Measurements from ENCODE around the gene AR. TPM values are rescaled to one million over a fixed set of nuclear protein-coding genes. Genes with fewer than 3 reads are reported as not detected.

AR gene
- total and polyA plus RNA-seq, 2 of the 8 experiments (the other 6 are each of a cell fraction or from before 2014, with no cell fraction given), result 7.1 to 10.7 TPM

DNA sequence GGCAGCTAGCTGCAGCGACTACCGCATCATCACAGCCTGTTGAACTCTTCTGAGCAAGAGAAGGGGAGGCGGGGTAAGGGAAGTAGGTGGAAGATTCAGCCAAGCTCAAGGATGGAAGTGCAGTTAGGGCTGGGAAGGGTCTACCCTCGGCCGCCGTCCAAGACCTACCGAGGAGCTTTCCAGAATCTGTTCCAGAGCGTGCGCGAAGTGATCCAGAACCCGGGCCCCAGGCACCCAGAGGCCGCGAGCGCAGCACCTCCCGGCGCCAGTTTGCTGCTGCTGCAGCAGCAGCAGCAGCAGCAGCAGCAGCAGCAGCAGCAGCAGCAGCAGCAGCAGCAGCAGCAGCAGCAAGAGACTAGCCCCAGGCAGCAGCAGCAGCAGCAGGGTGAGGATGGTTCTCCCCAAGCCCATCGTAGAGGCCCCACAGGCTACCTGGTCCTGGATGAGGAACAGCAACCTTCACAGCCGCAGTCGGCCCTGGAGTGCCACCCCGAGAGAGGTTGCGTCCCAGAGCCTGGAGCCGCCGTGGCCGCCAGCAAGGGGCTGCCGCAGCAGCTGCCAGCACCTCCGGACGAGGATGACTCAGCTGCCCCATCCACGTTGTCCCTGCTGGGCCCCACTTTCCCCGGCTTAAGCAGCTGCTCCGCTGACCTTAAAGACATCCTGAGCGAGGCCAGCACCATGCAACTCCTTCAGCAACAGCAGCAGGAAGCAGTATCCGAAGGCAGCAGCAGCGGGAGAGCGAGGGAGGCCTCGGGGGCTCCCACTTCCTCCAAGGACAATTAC lies 1.4 kb downstream of the AR start:
- Histone ChIP-seq H3K27ac (ENCODE audit: low read depth, low read length) (no peak overlapping the region), H3K4me1 (replicated peaks in 1 of 4; ENCODE audit: control insufficient read depth in 3 of 4, insufficient read depth in 4 of 4, low read length in 3 of 4) (peaks cover 0 to 7% (median 2%) of the 10 kb centered on the region in 4 experiments; a peak in 2 of 7 replicates), H4K5ac (ENCODE audit: insufficient read length, low read depth, low read length) (no peak overlapping the region), H2BK12ac (ENCODE audit: low read depth, low read length) (no peak overlapping the region), H2BK20ac (ENCODE audit: low read length) (no peak overlapping the region), H2AFZ (ENCODE audit: low read length) (no peak overlapping the region), H3K4ac (replicated peaks; ENCODE audit: insufficient read length, low read depth, low read length) (no peak overlapping the region), H2BK15ac (ENCODE audit: low read length) (no peak overlapping the region), H4K20me1 (replicated peaks in 1 of 2; ENCODE audit: control insufficient read depth in 1 of 2, insufficient read depth in 2 of 2, low read length in 2 of 2) (peaks cover 2% of the 10 kb centered on the region in 2 experiments), H3K4me2 (ENCODE audit: insufficient read depth in 1 of 2, low read depth in 2 of 2, low read length in 2 of 2) (peak overlapping the region; percentile 79 to 88), H2BK5ac (ENCODE audit: low read depth, low read length) (no peak overlapping the region), H2BK120ac (replicated peaks; ENCODE audit: low read depth, low read length) (no peak overlapping the region), H3K14ac (ENCODE audit: insufficient read length) (no peak overlapping the region), H3K9ac (replicated peaks in 1 of 4; ENCODE audit: extremely low read depth in 1 of 4, low read depth in 3 of 4, low read length in 3 of 4) (peak overlapping the region in 1 of 4 experiments; percentile 22; a peak in 1 of 7 replicates), H3K18ac (ENCODE audit: extremely low read depth, low read length) (no peak overlapping the region), H2AK5ac (ENCODE audit: low read depth, low read length) (no peak overlapping the region), H3K56ac (replicated peaks; ENCODE audit: insufficient read length, low read depth, low read length) (no peak overlapping the region), H3K36me3 (ENCODE audit: control insufficient read depth in 2 of 4, insufficient read depth in 4 of 4, low read length in 3 of 4) (no peaks in the 10 kb centered on the region), H3K23me2 (ENCODE audit: low read depth, low read length) (peaks cover 10% of the 10 kb centered on the region; the same call in 1 of the 2 replicates), H3K79me1 (ENCODE audit: low read depth, low read length) (no peaks in the 10 kb centered on the region), H3K9me3 (ENCODE audit: insufficient read depth in 2 of 2, low read depth in 1 of 2, low read length in 1 of 2) (no peaks in the 10 kb centered on the region), H4K8ac (ENCODE audit: extremely low read depth, insufficient read depth, low read length) (peak overlapping the region; percentile 79), H4K91ac (replicated peaks; ENCODE audit: insufficient read length, low read length) (no peak overlapping the region), H3K23ac (ENCODE audit: insufficient read length) (no peak overlapping the region), H3K4me3 (ENCODE audit: extremely low read depth in 1 of 4, insufficient read depth in 2 of 4, low read depth in 3 of 4, low read length in 4 of 4) (peak overlapping the region; percentile 52 to 80 (median 63)), H3K79me2 (ENCODE audit: control insufficient read depth in 1 of 2, insufficient read depth in 2 of 2, low read length in 2 of 2) (peaks cover 0 to 30% of the 10 kb centered on the region in 2 experiments; a peak in 2 of 4 replicates), H3K27me3 (replicated peaks in 1 of 4; ENCODE audit: control insufficient read depth in 3 of 4, extremely low read depth in 1 of 4, insufficient read depth in 3 of 4, low read length in 3 of 4) (peaks cover 0 to 6% (median 3%) of the 10 kb centered on the region in 4 experiments; a peak in 2 of 7 replicates)
- CTCF ChIA-PET (ENCODE audit: partially characterized antibody), result interaction anchor here (1.3 kb wide), 1 partner anchor 9 kb away, joined by 4 read pairs; no protein-coding TSS in a partner anchor
- DNase-seq (ENCODE audit: low read depth in 1 of 2, low spot score in 2 of 2), result peak in 1 of 2 experiments; percentile 51
- no peak for FAIRE-seq
- WGBS, 2 experiments (ENCODE audit: extremely low coverage in 1 of 2, insufficient coverage in 1 of 2, insufficient read length in 1 of 2, insufficient replicate concordance in 2 of 2, low coverage in 1 of 2, low lambda C conversion rate in 2 of 2, missing lambda C conversion rate in 1 of 2), result no CpG with 5 or more reads among the region's 35 CpGs
- TF ChIP-seq MAFK (IDR thresholded peaks at IDR 0.05; ENCODE audit: low read depth, low read length) (peak; percentile 15; the same call in 1 of the 2 replicates), RAD21 (IDR thresholded peaks at IDR 0.05 in 1 of 2, conservative IDR thresholded peaks at IDR 0.05 in 1 of 2; ENCODE audit: low read depth in 2 of 2, low read length in 2 of 2) (no peak)
- POLR2A ChIA-PET (ENCODE audit: partially characterized antibody), result no interaction called here

Measured in H1 (cell line).